ENCODE measurements around the gene GAA. TPM values are rescaled to one million over a fixed set of nuclear protein-coding genes. Genes with fewer than 3 reads are reported as not detected.

GAA gene
- total RNA-seq, 1 experiment from 2014 or later = 36.1 TPM

DNA sequence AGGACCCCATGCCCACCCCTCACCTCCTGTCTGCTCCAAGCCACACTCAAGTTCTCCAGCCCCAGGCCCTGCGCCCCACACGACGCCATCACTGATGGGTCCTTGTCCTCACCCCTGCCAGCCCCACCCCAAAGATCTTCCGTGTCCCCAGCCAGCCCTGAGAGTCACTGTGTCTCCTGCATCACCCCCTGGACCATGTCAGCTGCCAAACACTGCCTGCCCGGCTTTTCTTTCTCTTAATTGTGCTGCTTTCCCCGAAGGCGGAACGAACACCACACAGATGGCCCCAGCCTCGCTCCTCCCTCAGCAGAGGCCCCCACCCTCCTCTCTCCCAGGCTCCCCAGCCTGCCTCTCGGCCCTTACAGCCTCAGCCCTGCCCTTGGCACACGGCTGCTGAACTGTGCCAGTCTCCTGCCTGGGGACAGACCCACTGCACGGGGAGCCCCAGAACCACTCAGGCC lies 4.8 kb upstream of the GAA start:
- intact Hi-C loops (cut with micrococcal nuclease; ENCODE audit: unreplicated experiment) = no loop called here
- no peak overlapping the region for H3K27ac ChIP-seq (ENCODE audit: low read length)
- no peak for TF ChIP-seq TCF7L2 (IDR thresholded peaks at IDR 0.05; ENCODE audit: low read depth, low read length)
- no peak for TF ChIP-seq POLR2AphosphoS5 (IDR thresholded peaks at IDR 0.05; ENCODE audit: low read depth, low read length)
- TF ChIP-seq, protein P1, sequence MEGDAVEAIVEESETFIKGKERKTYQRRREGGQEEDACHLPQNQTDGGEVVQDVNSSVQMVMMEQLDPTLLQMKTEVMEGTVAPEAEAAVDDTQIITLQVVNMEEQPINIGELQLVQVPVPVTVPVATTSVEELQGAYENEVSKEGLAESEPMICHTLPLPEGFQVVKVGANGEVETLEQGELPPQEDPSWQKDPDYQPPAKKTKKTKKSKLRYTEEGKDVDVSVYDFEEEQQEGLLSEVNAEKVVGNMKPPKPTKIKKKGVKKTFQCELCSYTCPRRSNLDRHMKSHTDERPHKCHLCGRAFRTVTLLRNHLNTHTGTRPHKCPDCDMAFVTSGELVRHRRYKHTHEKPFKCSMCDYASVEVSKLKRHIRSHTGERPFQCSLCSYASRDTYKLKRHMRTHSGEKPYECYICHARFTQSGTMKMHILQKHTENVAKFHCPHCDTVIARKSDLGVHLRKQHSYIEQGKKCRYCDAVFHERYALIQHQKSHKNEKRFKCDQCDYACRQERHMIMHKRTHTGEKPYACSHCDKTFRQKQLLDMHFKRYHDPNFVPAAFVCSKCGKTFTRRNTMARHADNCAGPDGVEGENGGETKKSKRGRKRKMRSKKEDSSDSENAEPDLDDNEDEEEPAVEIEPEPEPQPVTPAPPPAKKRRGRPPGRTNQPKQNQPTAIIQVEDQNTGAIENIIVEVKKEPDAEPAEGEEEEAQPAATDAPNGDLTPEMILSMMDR (IDR thresholded peaks at IDR 0.05) = no peak
- TF ChIP-seq SIN3A (IDR thresholded peaks at IDR 0.05; ENCODE audit: borderline replicate concordance, insufficient read depth, low read depth, low read length) = no peak
- TF ChIP-seq, protein P2, sequence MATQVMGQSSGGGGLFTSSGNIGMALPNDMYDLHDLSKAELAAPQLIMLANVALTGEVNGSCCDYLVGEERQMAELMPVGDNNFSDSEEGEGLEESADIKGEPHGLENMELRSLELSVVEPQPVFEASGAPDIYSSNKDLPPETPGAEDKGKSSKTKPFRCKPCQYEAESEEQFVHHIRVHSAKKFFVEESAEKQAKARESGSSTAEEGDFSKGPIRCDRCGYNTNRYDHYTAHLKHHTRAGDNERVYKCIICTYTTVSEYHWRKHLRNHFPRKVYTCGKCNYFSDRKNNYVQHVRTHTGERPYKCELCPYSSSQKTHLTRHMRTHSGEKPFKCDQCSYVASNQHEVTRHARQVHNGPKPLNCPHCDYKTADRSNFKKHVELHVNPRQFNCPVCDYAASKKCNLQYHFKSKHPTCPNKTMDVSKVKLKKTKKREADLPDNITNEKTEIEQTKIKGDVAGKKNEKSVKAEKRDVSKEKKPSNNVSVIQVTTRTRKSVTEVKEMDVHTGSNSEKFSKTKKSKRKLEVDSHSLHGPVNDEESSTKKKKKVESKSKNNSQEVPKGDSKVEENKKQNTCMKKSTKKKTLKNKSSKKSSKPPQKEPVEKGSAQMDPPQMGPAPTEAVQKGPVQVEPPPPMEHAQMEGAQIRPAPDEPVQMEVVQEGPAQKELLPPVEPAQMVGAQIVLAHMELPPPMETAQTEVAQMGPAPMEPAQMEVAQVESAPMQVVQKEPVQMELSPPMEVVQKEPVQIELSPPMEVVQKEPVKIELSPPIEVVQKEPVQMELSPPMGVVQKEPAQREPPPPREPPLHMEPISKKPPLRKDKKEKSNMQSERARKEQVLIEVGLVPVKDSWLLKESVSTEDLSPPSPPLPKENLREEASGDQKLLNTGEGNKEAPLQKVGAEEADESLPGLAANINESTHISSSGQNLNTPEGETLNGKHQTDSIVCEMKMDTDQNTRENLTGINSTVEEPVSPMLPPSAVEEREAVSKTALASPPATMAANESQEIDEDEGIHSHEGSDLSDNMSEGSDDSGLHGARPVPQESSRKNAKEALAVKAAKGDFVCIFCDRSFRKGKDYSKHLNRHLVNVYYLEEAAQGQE (IDR thresholded peaks at IDR 0.05; ENCODE audit: insufficient read depth in 1 of 2, low read depth in 2 of 2, low read length in 1 of 2) = no peak

DNA sequence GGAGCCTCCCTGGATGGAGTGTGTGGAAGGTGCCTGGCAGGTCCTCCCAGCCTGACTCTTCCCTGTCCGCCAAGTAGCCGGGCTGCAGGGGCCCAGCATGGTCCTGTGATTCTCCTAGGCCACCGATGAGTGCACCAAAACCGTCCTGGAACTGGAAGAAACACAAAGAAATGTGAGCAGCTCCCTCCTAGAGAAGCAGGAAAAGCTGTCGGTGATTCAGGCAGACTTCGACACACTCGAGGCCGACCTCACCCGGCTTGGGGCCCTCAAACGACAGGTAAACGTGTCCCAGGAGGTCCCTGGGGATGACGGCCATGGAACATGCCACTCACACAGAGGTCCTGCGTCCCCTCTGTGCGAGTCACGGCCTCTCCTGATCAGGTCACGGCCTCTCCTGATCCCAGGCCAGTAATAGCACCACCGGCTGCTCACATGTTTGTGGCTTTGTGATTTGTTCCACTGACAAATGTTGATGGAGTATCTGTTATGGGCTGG lies 4.2 kb upstream of the GAA start:
- H3K4me3 ChIP-seq (ENCODE audit: low read depth in 2 of 2, low read length in 2 of 2) = no peak overlapping the region
- H3K36me3 ChIP-seq (ENCODE audit: control insufficient read depth, insufficient read depth, low read length) = no peaks in the 10 kb centered on the region; the same call in 1 of the 2 replicates
- DNase-seq (ENCODE audit: low read depth, low spot score) (no peak), ATAC-seq (no peak)
- BruUV-seq (replicated peaks) = no TSS peak
- H3K4me1 ChIP-seq (ENCODE audit: control insufficient read depth, insufficient read depth, low read length) = peaks cover 9% of the 10 kb centered on the region
- ChIA-PET CTCF (no interaction called here), POLR2A (no interaction called here)
- in situ Hi-C loops (cut with HindIII; ENCODE audit: low pct_unique_long_range_greater_than_20kb, low sequenced_read_pairs) (no loop called here), intact Hi-C loops (cut with micrococcal nuclease; ENCODE audit: unreplicated experiment) (no loop called here)
- no peaks in the 10 kb centered on the region for H3K9me3 ChIP-seq (ENCODE audit: control insufficient read depth, insufficient read depth, low read depth, low read length)
- no peak overlapping the region for H3K27ac ChIP-seq (ENCODE audit: low read length)
- H3K27me3 ChIP-seq (ENCODE audit: control insufficient read depth, insufficient read depth, low read length) = no peaks in the 10 kb centered on the region
- no peak for TF ChIP-seq TCF7L2 (IDR thresholded peaks at IDR 0.05; ENCODE audit: low read depth, low read length)
- no peak for TF ChIP-seq SIN3A (IDR thresholded peaks at IDR 0.05; ENCODE audit: borderline replicate concordance, insufficient read depth, low read depth, low read length)
- TF ChIP-seq, protein P2 (IDR thresholded peaks at IDR 0.05; ENCODE audit: insufficient read depth in 1 of 2, low read depth in 2 of 2, low read length in 1 of 2) = no peak
- TF ChIP-seq, protein P1 (IDR thresholded peaks at IDR 0.05) = no peak
- TF ChIP-seq POLR2AphosphoS5 (IDR thresholded peaks at IDR 0.05; ENCODE audit: low read depth, low read length) = no peak

More for the DNA sequence above, 4.8 kb upstream of the GAA start:
- no peaks in the 10 kb centered on the region for H3K9me3 ChIP-seq (ENCODE audit: control insufficient read depth, insufficient read depth, low read depth, low read length)
- in situ Hi-C loops (cut with HindIII; ENCODE audit: low pct_unique_long_range_greater_than_20kb, low sequenced_read_pairs) = no loop called here
- POLR2A ChIA-PET = no interaction called here
- ATAC-seq (no peak), DNase-seq (ENCODE audit: low read depth, low spot score) (no peak)
- no peaks in the 10 kb centered on the region for H3K27me3 ChIP-seq (ENCODE audit: control insufficient read depth, insufficient read depth, low read length)
- H3K4me3 ChIP-seq (ENCODE audit: low read depth in 2 of 2, low read length in 2 of 2) = no peak overlapping the region
- H3K4me1 ChIP-seq (ENCODE audit: control insufficient read depth, insufficient read depth, low read length) = peaks cover 6% of the 10 kb centered on the region; the same call in 1 of the 2 replicates
- BruUV-seq (replicated peaks) = no TSS peak
- CTCF ChIA-PET = no interaction called here
- H3K36me3 ChIP-seq (ENCODE audit: control insufficient read depth, insufficient read depth, low read length) = no peaks in the 10 kb centered on the region; the same call in 1 of the 2 replicates

Data from Panc1 (cell line).